GM10248 (cell line): Measurements from ENCODE around the gene SDK1.

Experiments
- CTCF ChIA-PET: fragments of 300-600 bp; sonication (Branson Sonifier 250); formaldehyde crosslinking; extraction: SDS; loops from one replicate; lab custom pipeline; 2021; ENCODE audit warnings: antibody characterized with exemption; lab: Yijun Ruan, JAX
- POLR2A ChIA-PET: fragments of 350-650 bp; sonication (Branson Sonifier 250); formaldehyde crosslinking; extraction: SDS; loops from one replicate; lab custom pipeline; 2020; ENCODE audit warnings: antibody characterized with exemption; lab: Yijun Ruan, JAX
- DNase-seq: peaks from one replicate; pipeline ENCODE4 v3.0.0; 2012; ENCODE audit errors: extremely low spot score
- TF ChIP-seq, protein P1 (sequence below): IDR thresholded peaks from 2 replicates; pipeline ENCODE4 v1.5.1; 2012; ENCODE audit warnings: mild to moderate bottlenecking, low read depth; ENCODE audit errors: extremely low read depth, missing control alignments, control extremely low read depth

The SDK1 gene

DNA sequence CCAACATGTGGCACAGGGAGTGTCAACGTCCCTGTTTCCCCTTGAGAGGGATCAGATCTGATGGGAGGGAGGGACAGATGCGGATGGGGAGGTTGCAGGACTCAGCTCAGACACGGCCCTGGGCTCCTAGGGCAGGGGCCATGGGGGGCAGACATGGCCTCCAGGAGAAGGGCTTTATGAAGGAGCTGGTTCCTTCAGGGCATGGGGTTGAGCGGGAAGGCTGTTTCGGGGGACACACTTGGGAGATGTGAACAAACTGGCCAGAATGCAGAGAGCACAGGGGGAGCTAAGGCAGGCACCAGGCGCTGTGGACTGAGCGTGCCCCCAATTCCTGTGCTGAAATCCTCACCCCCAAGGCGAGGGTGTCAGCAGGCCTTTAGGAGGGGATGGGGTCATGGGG lies 799.1 kb downstream of the SDK1 start:
- TF ChIP-seq, protein P1, sequence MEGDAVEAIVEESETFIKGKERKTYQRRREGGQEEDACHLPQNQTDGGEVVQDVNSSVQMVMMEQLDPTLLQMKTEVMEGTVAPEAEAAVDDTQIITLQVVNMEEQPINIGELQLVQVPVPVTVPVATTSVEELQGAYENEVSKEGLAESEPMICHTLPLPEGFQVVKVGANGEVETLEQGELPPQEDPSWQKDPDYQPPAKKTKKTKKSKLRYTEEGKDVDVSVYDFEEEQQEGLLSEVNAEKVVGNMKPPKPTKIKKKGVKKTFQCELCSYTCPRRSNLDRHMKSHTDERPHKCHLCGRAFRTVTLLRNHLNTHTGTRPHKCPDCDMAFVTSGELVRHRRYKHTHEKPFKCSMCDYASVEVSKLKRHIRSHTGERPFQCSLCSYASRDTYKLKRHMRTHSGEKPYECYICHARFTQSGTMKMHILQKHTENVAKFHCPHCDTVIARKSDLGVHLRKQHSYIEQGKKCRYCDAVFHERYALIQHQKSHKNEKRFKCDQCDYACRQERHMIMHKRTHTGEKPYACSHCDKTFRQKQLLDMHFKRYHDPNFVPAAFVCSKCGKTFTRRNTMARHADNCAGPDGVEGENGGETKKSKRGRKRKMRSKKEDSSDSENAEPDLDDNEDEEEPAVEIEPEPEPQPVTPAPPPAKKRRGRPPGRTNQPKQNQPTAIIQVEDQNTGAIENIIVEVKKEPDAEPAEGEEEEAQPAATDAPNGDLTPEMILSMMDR = no peak
- POLR2A ChIA-PET = no interaction called here
- no peak for DNase-seq
- CTCF ChIA-PET = no interaction called here

DNA sequence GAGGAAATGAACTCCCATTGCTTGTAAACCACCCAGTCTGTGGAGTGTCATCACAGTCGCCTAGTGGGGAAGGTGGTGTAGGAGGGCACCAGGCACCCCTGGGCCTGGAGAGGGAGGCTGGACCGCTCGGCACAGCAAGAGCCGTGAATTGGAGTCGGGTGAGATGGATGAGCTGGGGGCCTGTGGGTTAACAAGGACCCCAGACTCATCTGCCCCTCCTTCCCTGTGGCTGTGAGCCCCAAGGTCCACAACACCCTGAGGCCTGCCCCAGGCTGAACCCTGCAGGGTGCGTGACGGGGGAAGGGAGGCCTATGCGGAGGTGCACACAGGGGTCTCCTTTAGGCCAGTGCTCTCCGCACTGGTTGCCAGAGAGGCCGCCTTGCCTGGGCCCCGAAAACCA lies 799.6 kb downstream of the SDK1 start:
- CTCF ChIA-PET = no interaction called here

GRCh38 chr7:4102231-4102841 lies 801.3 kb downstream of the SDK1 start:
- no peak for DNase-seq
- TF ChIP-seq, protein P1 = no peak
- POLR2A ChIA-PET = no interaction called here
- CTCF ChIA-PET = interaction anchor here (1.8 kb wide), 1 partner anchor 19 kb away, joined by 4 read pairs; no protein-coding TSS in a partner anchor

More for the DNA sequence above, 799.6 kb downstream of the SDK1 start:
- no peak for DNase-seq
- POLR2A ChIA-PET = no interaction called here
- TF ChIP-seq, protein P1 = no peak

GRCh38 chr7:4103352-4104091 lies 802.5 kb downstream of the SDK1 start:
- TF ChIP-seq, protein P1 = no peak
- no peak for DNase-seq
- CTCF ChIA-PET = interaction anchor here (1.8 kb wide), 1 partner anchor 18 kb away, joined by 4 read pairs; no protein-coding TSS in a partner anchor
- POLR2A ChIA-PET = no interaction called here

DNA sequence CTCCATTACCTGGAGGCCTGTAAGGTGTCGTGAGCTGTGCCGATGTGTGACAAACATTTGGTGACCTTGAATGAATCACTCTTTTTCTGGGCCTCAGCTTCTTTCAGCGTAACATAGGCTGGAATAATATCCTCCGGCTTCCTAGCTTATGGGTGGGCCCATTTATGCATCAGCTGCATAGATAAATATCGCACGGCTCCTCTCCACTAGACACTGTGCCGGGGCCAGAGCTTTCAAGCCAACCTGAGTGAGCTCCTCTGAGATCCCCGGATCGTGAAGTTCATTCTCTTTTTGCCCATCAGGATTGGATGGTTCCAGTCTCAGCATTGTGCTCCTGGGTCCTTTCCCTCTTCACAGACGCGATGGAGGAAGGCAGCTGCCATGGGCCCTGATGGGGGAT lies 806.8 kb downstream of the SDK1 start:
- DNase-seq = no peak
- ChIA-PET POLR2A (no interaction called here), CTCF (no interaction called here)
- TF ChIP-seq, protein P1 = no peak

DNA sequence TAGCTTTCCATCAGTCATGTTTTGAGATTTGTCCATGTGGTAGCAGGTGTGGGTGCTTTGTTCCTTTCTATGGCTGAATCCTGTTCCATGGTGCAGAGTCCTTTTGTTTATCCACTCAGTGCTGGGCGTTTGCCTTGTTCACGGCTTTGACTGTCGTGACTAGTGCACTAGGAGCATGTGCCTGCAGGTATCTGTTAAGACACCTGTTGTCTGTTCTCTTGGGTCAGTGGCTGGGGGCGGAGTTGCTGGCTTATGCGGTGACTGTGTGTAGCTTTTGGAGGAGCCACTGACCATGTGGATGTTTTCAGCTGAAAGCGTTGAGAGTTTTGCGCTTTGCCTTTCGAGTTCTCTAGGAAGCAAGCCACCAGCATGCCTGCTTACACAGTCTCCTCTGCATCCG lies 807.9 kb downstream of the SDK1 start:
- POLR2A ChIA-PET = no interaction called here

More for the DNA sequence above, 807.9 kb downstream of the SDK1 start:
- no peak for DNase-seq
- CTCF ChIA-PET = interaction anchor here (1.1 kb wide), 1 partner anchor 14 kb away, joined by 3 read pairs; no protein-coding TSS in a partner anchor
- TF ChIP-seq, protein P1 = no peak
